SK-N-SH treated with all-trans-retinoic acid at 6 μM for 48 hours (cell line): ENCODE data around the gene AVL9.

ENCODE experiments used
- ATAC-seq: fragments of 200-7000 bp; cut with Tn5 transposase; 3 replicates; pipeline ENCODE4 v1.9.1; 2020; ENCODE audit warnings: mild to moderate bottlenecking, moderate library complexity
- ARNTL ChIP-seq: fragments of 450-650 bp; formaldehyde crosslinking; IDR thresholded peaks from 2 replicates; pipeline ENCODE4 v1.5.0; 2020; ENCODE audit warnings: low read depth, mild to moderate bottlenecking, moderate library complexity, borderline replicate concordance
- BACH2 ChIP-seq: fragments of 250-450 bp; sonication (Bioruptor Pico); IDR thresholded peaks from 2 replicates; pipeline ENCODE4 v1.9.0; 2021; ENCODE audit warnings: mild to moderate bottlenecking, borderline replicate concordance
- CSDC2 ChIP-seq: fragments of 250-450 bp; sonication (Bioruptor Pico); IDR thresholded peaks from 2 replicates; pipeline ENCODE4 v1.5.0; 2020; ENCODE audit warnings: mild to moderate bottlenecking, moderate library complexity
- ESRRG ChIP-seq: fragments of 250-450 bp; sonication (Bioruptor Pico); IDR thresholded peaks from 2 replicates; pipeline ENCODE4 v1.6.1; 2021; ENCODE audit warnings: mild to moderate bottlenecking
- GLIS3 ChIP-seq: fragments of 250-450 bp; sonication (Bioruptor Pico); IDR thresholded peaks from 2 replicates; pipeline ENCODE4 v1.5.0; 2020; ENCODE audit warnings: mild to moderate bottlenecking, moderate library complexity
- OSR1 ChIP-seq: fragments of 250-450 bp; sonication (Bioruptor Pico); IDR thresholded peaks from 2 replicates; pipeline ENCODE4 v1.8.0; 2022; ENCODE audit warnings: moderate library complexity, mild to moderate bottlenecking, inconsistent platforms
- PATZ1 ChIP-seq: fragments of 250-450 bp; sonication (Bioruptor Pico); IDR thresholded peaks from 2 replicates; pipeline ENCODE4 v1.8.0; 2020; ENCODE audit warnings: mild to moderate bottlenecking, moderate library complexity, borderline replicate concordance
- POU6F1 ChIP-seq: fragments of 250-450 bp; sonication (Bioruptor Pico); IDR thresholded peaks from 2 replicates; pipeline ENCODE4 v1.8.0; 2021; ENCODE audit warnings: low read depth, mild to moderate bottlenecking, moderate library complexity, borderline replicate concordance
- PPARA ChIP-seq: fragments of 250-450 bp; sonication (Bioruptor Pico); IDR thresholded peaks from 2 replicates; pipeline ENCODE4 v1.5.0; 2020; ENCODE audit warnings: mild to moderate bottlenecking, borderline replicate concordance
- RARB ChIP-seq: fragments of 250-450 bp; sonication (Bioruptor Pico); IDR thresholded peaks from 2 replicates; pipeline ENCODE4 v1.8.0; 2021; ENCODE audit warnings: mild to moderate bottlenecking, moderate library complexity
- SNAI2 ChIP-seq: fragments of 250-450 bp; sonication (Bioruptor Pico); IDR thresholded peaks from 2 replicates; pipeline ENCODE4 v1.5.0; 2020; ENCODE audit warnings: mild to moderate bottlenecking, moderate library complexity
- TCF4 ChIP-seq: fragments of 250-450 bp; sonication (Bioruptor Pico); IDR thresholded peaks from 2 replicates; pipeline ENCODE4 v1.8.0; 2021; ENCODE audit warnings: mild to moderate bottlenecking, moderate library complexity, borderline replicate concordance
- TOX ChIP-seq: fragments of 250-450 bp; sonication (Bioruptor Pico); IDR thresholded peaks from 2 replicates; pipeline ENCODE4 v1.8.0; 2021; ENCODE audit warnings: mild to moderate bottlenecking, moderate library complexity, borderline replicate concordance
- TSHZ2 ChIP-seq: fragments of 250-450 bp; sonication (Bioruptor Pico); IDR thresholded peaks from 2 replicates; pipeline ENCODE4 v1.5.0; 2020; ENCODE audit warnings: mild to moderate bottlenecking, moderate library complexity
- ZFP3 ChIP-seq: fragments of 250-450 bp; sonication (Bioruptor Pico); IDR thresholded peaks from 2 replicates; pipeline ENCODE4 v1.5.0; 2020; ENCODE audit warnings: mild to moderate bottlenecking, moderate library complexity
- ZFP30 ChIP-seq: fragments of 450-650 bp; formaldehyde crosslinking; IDR thresholded peaks from 2 replicates; pipeline ENCODE4 v1.5.0; 2022; ENCODE audit warnings: mild to moderate bottlenecking, moderate library complexity
- ZNF565 ChIP-seq: fragments of 450-650 bp; formaldehyde crosslinking; conservative IDR thresholded peaks from 2 replicates; pipeline ENCODE4 v1.5.0; 2020; ENCODE audit warnings: low read depth, mild to moderate bottlenecking, moderate library complexity
- ZNF70 ChIP-seq: fragments of 450-650 bp; formaldehyde crosslinking; IDR thresholded peaks from 2 replicates; pipeline ENCODE4 v1.5.0; 2020; ENCODE audit warnings: mild to moderate bottlenecking, moderate library complexity
- ZNF8 ChIP-seq: fragments of 450-650 bp; formaldehyde crosslinking; IDR thresholded peaks from 2 replicates; pipeline ENCODE4 v1.5.0; 2020; ENCODE audit warnings: mild to moderate bottlenecking, moderate library complexity
- TF ChIP-seq, protein P1 (sequence below): fragments of 250-450 bp; sonication (Bioruptor Pico); IDR thresholded peaks from 2 replicates; pipeline ENCODE4 v1.5.1; 2020; ENCODE audit warnings: low read depth, mild to moderate bottlenecking, moderate library complexity
- TF ChIP-seq, protein P2 (sequence below): fragments of 250-450 bp; sonication (Bioruptor Pico); IDR thresholded peaks from 2 replicates; pipeline ENCODE4 v1.5.1; 2021; ENCODE audit warnings: mild to moderate bottlenecking, moderate library complexity

AVL9 gene

DNA sequence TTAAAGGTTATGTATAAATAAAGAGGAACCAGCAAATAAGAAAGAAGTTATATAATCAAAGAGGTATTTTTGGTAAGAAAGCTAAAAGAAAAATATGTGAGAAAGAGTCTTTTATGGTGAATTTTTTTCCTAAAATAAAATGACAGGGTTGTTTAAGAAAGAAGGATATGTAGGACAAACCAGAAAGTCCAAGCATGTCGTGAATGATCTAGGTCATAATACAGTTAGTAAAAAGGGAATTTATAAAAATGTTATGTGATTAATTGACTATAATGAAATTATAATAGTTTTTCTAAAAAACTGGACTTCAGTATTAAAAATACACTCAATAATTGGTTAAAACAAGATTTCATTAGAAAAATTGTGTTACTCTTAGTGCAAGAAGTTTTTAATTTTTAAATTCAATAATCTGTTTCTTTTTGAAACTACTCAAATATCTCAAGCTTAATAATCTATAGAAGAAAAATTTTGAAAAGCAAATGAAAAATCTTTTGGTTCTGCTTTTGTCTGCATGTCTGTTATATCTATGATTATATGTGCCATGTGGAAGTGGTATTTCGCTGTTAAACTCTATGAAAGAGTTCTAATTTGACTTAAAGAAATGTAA lies 23.3 kb downstream of the AVL9 start:
- no peak for ATAC-seq
- TF ChIP-seq, protein P1, sequence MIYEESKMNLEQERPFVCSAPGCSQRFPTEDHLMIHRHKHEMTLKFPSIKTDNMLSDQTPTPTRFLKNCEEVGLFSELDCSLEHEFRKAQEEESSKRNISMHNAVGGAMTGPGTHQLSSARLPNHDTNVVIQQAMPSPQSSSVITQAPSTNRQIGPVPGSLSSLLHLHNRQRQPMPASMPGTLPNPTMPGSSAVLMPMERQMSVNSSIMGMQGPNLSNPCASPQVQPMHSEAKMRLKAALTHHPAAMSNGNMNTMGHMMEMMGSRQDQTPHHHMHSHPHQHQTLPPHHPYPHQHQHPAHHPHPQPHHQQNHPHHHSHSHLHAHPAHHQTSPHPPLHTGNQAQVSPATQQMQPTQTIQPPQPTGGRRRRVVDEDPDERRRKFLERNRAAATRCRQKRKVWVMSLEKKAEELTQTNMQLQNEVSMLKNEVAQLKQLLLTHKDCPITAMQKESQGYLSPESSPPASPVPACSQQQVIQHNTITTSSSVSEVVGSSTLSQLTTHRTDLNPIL, result no peak
- TF ChIP-seq RARB (CRISPR knock-in tag), result no peak
- TF ChIP-seq ZFP3 (CRISPR knock-in tag), result no peak
- no peak for TF ChIP-seq ESRRG (CRISPR knock-in tag)
- no peak for TF ChIP-seq PPARA
- TF ChIP-seq SNAI2, result no peak
- TF ChIP-seq ARNTL (CRISPR knock-in tag), result no peak
- no peak for TF ChIP-seq CSDC2 (CRISPR knock-in tag)
- TF ChIP-seq POU6F1 (CRISPR knock-in tag), result no peak
- TF ChIP-seq GLIS3 (CRISPR knock-in tag), result no peak
- no peak for TF ChIP-seq ZNF8
- no peak for TF ChIP-seq TSHZ2 (CRISPR knock-in tag)
- TF ChIP-seq ZFP30 (CRISPR knock-in tag), result no peak
- no peak for TF ChIP-seq ZNF565 (CRISPR knock-in tag)
- TF ChIP-seq BACH2 (CRISPR knock-in tag), result no peak
- no peak for TF ChIP-seq OSR1
- no peak for TF ChIP-seq TCF4 (CRISPR knock-in tag)
- TF ChIP-seq PATZ1 (CRISPR knock-in tag), result no peak
- TF ChIP-seq ZNF70 (CRISPR knock-in tag), result no peak
- no peak for TF ChIP-seq TOX (CRISPR knock-in tag)
- TF ChIP-seq, all 23 proteins: peak for 0

GRCh38 chr7:32519763-32520162 lies 24.5 kb downstream of the AVL9 start:
- TF ChIP-seq PPARA, result no peak
- TF ChIP-seq TCF4 (CRISPR knock-in tag), result no peak
- no peak for TF ChIP-seq ZFP3 (CRISPR knock-in tag)
- TF ChIP-seq CSDC2 (CRISPR knock-in tag), result no peak
- no peak for TF ChIP-seq OSR1
- no peak for TF ChIP-seq ESRRG (CRISPR knock-in tag)
- TF ChIP-seq TSHZ2 (CRISPR knock-in tag), result no peak
- no peak for TF ChIP-seq SNAI2
- TF ChIP-seq ZNF8, result no peak
- TF ChIP-seq GLIS3 (CRISPR knock-in tag), result no peak
- TF ChIP-seq ZNF70 (CRISPR knock-in tag), result no peak
- TF ChIP-seq ZNF565 (CRISPR knock-in tag), result no peak
- TF ChIP-seq RARB (CRISPR knock-in tag), result no peak
- TF ChIP-seq, protein P1, result no peak
- TF ChIP-seq, protein P2, sequence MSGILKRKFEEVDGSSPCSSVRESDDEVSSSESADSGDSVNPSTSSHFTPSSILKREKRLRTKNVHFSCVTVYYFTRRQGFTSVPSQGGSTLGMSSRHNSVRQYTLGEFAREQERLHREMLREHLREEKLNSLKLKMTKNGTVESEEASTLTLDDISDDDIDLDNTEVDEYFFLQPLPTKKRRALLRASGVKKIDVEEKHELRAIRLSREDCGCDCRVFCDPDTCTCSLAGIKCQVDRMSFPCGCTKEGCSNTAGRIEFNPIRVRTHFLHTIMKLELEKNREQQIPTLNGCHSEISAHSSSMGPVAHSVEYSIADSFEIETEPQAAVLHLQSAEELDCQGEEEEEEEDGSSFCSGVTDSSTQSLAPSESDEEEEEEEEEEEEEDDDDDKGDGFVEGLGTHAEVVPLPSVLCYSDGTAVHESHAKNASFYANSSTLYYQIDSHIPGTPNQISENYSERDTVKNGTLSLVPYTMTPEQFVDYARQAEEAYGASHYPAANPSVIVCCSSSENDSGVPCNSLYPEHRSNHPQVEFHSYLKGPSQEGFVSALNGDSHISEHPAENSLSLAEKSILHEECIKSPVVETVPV (CRISPR knock-in tag), result no peak
- no peak for TF ChIP-seq POU6F1 (CRISPR knock-in tag)
- no peak for ATAC-seq
